Subcutaneous preadipocyte (primary cell): ENCODE data around the gene TAS2R19. TPM values are rescaled to one million over a fixed set of nuclear protein-coding genes. Genes with fewer than 3 reads are reported as not detected.

Source experiments
- total RNA-seq: library from RNA; depleted of rRNA; stranded (reverse); fragments of >200 nt; gene quantifications from 2 replicates; pipeline ENCODE4 v1.2.3, GENCODE V29; 2012

TAS2R19 gene
- 3.3 and 5.5 TPM in 2 replicates for total RNA-seq

DNA sequence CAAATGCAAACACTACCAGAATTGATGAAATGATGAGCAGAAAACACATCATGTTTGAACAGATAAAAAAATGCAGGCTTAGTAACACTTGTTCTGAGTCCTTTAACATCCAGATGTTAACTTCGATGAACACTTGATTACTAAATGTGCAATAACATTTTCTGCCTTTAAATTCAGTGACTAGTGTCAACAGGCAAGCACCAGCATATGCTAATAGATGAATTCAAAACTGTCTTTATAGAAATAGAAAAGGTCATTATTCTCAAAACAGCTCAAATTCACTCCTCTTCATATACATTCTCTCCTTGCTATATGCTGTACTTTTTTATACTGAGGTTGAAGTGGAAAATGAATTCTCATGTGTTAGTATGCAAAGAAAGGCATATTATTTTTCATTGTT lies at the start of gene TAS2R19:
Gene TAS2R19, minus strand, starts transcription at position 101 of the 400 bp plus-strand sequence. Its CDS starts 49 bp downstream, at position 52.

GRCh38 chr12:11062194-11062593 lies 39.8 kb upstream of the TAS2R19 start, which contains the start of gene TAS2R46:
TSS of gene TAS2R46 (minus strand) at chr12:11062294. CDS start at chr12:11062294, 0 bp downstream.

DNA sequence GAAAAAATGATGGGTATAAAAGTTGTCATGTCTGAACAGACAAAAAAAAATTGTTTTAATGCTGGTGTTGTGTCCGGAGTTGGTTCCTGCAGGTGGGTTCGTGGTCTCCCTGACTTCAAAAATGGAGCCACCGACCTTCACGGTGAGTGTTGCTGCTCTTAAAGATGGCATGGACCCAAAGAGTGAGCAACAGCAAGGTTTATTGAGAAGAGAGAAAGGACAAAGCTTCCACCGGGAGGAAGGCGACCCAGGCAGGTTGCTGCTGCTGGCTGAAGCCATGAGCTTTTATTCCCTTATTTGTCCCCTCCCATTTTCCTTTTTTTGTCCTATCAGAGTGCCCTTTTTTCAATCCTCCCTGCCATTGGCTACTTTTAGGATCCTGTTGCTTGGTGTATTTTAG lies 8.9 kb upstream of the TAS2R19 start, which contains the start of gene TAS2R31:
Gene TAS2R31, minus strand, starts transcription at position 101 of the 400 bp plus-strand sequence. Its CDS starts 72 bp downstream, at position 29.

GRCh38 chr12:10998204-10998603 lies 24.2 kb downstream of the TAS2R19 start, which contains the start of gene TAS2R20:
TSS of gene TAS2R20 (minus strand) at chr12:10998304. CDS start at chr12:10997875, 429 bp downstream.

GRCh38 chr12:10986812-10987211 lies 35.6 kb downstream of the TAS2R19 start, which contains the start of gene TAS2R50:
TSS of gene TAS2R50 (minus strand) at chr12:10986912. CDS start at chr12:10986860, 52 bp downstream.

Other genes with a start within 250 kb of the TAS2R19 start
- not detected in 2 replicates for gene TAS2R7, start 220.0 kb downstream of the TAS2R19 start, total RNA-seq
- under 0.01 TPM in 1 of 2 replicates, not detected in the other for gene TAS2R8, start 215.3 kb downstream of the TAS2R19 start, total RNA-seq
- gene TAS2R9, start 212.5 kb downstream of the TAS2R19 start, total RNA-seq: 0.20 TPM in 1 of 2 replicates, not detected in the other
- 1.1 and 1.2 TPM in 2 replicates for gene TAS2R10, start 196.3 kb downstream of the TAS2R19 start, total RNA-seq
- gene PRR4, start 173.1 kb downstream of the TAS2R19 start, total RNA-seq: 2.2 and 3.9 TPM in 2 replicates
- gene PRH1, start 138.4 kb downstream of the TAS2R19 start, total RNA-seq: 19.5 and 32.5 TPM in 2 replicates
- gene TAS2R13, start 113.1 kb downstream of the TAS2R19 start, total RNA-seq: 1.8 and 2.2 TPM in 2 replicates
- not detected in 2 replicates for gene PRH2, start 93.4 kb downstream of the TAS2R19 start, total RNA-seq
- 3.7 and 4.1 TPM in 2 replicates for gene TAS2R14, start 83.4 kb downstream of the TAS2R19 start, total RNA-seq
- 2.6 and 3.7 TPM in 2 replicates for gene TAS2R50, start 35.7 kb downstream of the TAS2R19 start, total RNA-seq
- gene TAS2R20, start 24.3 kb downstream of the TAS2R19 start, total RNA-seq: 2.6 and 4.3 TPM in 2 replicates
- gene TAS2R31, start 8.8 kb upstream of the TAS2R19 start, total RNA-seq: 4.8 and 6.8 TPM in 2 replicates
- gene TAS2R46, start 39.7 kb upstream of the TAS2R19 start, total RNA-seq: 2.2 TPM in 2 replicates
- gene TAS2R43, start 69.7 kb upstream of the TAS2R19 start, total RNA-seq: 1.1 and 3.9 TPM in 2 replicates
- 4.4 and 6.6 TPM in 2 replicates for gene TAS2R30, start 112.0 kb upstream of the TAS2R19 start, total RNA-seq
- 4.0 and 5.7 TPM in 2 replicates for gene SMIM10L1, start 148.6 kb upstream of the TAS2R19 start, total RNA-seq
- gene TAS2R42, start 164.3 kb upstream of the TAS2R19 start, total RNA-seq: not detected in 2 replicates
- gene PRB3, start 247.1 kb upstream of the TAS2R19 start, total RNA-seq: not detected in 2 replicates